Activated CD8-positive, alpha-beta memory T cell treated with anti-CD3 and anti-CD28 coated beads, Interleukin-2, amount 50 U/mL, for 1 hour (primary cell): ENCODE data around the gene FOXL3.
"Not testable (repeated sequence)": the region's sequence is repeated elsewhere in the genome, so short reads cannot be mapped to it uniquely, and the experiment has no call there.

Source experiments
- DNase-seq: peaks from one replicate; pipeline ENCODE4 v3.0.0-alpha.2; 2020; ENCODE audit errors: extremely low read depth

The FOXL3 gene

DNA sequence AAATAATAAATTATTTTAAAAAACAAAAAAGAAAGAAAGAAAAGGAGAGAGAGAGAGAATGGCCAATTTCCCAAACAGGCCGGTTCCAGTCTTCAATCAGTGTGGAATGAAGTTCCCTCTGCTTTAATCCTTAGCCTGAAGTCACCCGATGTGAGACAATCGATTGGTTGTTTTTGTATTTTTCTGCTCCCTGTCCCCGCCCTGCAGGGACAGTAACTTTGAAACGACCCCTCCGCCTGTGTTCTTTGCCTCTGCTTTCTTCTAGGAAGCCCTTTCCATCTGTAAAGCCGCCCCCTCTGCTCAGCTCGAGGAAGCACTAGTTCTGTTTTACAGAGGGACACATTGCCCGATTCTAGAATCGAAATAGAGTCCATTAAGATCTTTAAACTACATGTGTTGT, 33.4 kb downstream of the FOXL3 start:
- DNase-seq, result no peak

DNA sequence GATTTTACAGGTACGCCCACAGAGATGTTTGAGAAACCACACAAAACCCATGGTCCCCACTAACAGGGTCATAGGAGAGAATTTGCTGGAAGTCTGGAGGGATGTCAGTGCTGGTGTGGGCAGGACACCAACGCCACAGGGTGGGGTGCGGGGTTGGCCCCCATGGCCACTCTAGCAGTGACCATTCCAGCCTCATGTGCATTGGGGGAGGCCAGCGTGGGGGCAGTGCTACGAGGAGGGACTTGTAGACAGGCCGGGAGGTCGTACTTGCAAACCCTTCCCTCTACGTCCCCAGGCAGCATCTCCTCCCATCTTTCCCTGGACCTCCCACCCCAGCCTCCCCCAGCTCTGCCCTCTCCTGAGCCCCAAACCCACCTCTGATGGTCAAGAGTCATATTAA, 34.0 kb downstream of the FOXL3 start:
- no peak for DNase-seq

DNA sequence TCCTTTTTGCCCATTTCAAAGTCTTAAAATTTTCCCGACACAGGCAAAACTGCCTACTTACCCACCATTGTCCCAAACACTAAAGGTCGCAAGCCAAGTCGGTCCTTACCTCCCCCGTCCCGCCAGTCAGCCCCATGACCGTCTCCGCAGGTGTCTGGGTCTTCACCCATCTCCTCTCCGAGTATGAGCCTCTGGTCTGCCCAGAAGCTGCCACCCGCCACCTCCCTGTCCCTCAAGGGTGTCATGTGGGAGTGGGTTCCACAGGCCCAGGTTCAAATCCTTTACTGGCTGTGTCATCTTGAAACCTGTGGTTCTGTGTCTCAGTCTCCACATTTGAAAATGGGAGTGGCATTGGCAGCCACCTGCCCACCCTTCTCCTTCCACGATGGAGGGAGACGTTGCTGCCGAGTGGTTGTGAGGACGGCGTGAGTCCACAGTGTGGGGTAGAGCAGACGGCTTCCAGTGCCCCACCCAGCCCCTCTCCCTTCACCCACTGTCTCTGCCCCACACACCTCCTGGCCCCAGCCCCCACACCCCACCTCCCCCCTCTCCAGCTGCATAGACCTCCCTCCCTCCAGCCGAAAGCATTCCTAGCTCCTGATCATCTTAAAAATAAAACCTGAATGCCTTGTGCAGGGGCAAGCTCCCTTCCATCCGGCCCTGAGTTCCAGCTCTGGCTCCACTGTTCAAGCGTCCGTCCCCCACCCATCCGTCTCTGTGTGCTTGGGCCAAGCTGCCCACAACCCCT, 35.3 kb downstream of the FOXL3 start:
- no peak for DNase-seq

DNA sequence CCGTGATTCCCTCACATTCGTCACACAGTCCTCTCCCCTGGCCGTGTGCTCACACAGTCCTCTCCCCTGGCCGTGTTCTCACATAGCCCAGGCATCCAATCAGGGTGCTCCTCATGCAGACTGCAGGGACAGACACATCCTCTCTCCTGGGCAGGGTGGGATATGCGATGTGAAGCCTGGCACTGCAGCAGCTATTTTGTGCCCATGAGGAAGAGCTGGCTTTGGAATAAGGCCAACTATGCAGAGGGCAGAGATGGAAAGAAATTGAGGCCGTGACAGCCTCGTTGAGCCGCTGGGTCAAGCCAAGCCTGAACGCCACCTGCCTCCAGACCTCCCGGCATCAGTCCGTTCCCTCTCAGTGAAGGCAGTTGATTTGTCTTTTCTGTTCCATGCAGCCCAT, 35.8 kb downstream of the FOXL3 start:
- no peak for DNase-seq

DNA sequence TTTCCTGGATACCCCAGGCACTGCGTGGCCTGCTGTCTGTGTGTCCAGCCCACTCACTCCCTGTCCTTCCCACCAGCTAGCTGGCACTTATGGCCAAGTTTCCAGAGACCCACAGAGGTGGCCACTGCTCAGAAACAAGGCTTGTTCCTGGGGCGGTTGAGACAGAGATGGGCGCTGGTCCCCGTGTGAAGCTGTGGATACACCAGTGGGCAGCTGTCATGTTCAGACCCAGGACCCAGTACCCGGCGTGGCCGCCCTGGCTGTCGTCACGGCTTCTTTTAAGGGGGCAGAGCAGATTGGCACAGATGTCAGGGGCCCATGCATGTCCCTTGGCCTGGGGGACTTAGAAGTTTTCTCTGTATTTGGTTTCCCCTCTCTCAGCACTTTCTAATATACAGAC, 36.3 kb downstream of the FOXL3 start:
- no peak for DNase-seq

DNA sequence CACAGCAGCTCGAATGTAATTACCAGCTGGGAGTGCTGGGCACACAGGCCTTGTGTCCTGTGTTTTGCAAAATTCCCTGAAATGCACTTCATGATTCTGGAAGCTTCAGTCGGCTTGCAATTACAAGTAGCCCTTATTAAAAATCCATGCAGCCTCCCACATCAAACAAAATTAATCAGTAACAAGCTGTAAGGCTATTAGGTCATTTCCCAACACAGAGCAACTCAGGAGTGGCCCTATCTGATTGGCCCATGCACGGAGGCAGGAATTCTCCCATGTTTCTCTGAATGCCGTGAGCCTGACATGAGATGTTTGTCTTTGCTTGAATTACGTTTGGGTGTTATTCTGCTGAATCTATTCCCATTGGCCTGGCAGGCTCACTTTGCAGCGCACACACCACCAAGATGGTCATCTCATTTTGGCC, 36.9 kb downstream of the FOXL3 start:
- DNase-seq, result no peak

DNA sequence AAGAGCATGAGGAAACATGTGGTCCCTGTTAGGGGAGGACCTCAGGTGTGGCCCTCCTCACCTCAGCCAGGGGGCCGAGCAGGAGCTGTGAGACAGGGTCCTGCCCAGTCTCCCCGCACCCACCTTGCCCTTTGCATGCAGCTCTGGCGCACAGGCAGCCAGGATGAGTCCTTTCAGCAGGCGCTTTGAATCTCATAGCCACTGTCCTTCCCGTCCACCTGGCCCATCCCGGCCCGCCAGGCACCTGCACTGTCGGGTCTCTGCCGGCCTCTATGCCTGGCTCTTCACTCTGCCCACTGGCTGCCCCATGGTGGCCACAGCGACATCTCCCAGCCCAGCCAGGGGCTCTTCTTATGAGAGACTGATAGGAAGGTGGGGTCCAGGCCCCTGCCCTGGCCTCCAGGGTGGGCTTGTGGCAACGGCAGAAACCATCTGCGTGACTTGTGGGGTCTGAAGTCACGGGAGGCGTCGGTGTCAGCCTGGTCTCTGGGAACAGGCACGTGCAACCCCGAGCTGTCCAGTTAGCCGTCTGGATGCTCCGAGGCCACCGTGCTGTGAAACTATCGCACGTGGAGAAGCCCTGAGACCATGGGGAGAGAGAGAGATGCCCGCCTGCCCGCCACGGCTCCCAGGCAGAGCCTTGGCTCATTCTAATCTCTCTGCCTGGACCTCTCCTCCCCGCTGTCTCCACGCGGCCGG, 37.4 kb downstream of the FOXL3 start:
- DNase-seq, result no peak

DNA sequence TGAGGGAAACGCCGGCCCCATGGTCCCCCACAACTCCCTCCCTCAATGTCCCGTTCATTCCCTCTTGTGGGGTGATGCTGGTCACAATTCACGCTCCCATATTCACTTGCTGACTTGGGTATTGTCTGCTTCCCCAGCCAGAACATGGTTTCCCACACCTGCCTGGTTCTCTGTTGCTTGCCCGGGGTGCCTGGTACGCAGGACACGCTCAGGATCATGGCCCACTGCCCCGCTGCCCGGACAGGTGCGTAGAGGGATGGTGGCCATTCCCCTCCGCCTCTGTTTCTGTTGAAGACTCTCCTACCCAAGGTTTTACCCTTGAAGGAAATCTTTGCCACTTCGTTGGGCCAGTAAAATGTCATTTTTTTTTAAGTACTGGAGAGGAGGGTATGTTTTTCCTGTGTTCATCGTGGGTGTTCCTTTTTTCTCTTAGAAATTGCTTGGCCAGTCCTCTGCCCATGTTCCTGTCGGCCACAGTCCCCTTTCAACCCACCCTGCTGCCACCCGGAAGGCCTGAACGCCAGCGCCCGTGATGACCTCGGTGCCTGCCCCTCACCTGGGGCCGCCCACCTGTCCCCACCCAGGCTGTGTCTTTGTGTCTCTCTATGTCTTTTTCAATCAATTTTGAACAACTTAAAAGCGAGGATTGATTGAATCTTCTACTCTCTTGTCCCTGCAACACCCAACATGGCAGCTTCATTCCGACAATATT, 38.2 kb downstream of the FOXL3 start:
- DNase-seq, result no peak

DNA sequence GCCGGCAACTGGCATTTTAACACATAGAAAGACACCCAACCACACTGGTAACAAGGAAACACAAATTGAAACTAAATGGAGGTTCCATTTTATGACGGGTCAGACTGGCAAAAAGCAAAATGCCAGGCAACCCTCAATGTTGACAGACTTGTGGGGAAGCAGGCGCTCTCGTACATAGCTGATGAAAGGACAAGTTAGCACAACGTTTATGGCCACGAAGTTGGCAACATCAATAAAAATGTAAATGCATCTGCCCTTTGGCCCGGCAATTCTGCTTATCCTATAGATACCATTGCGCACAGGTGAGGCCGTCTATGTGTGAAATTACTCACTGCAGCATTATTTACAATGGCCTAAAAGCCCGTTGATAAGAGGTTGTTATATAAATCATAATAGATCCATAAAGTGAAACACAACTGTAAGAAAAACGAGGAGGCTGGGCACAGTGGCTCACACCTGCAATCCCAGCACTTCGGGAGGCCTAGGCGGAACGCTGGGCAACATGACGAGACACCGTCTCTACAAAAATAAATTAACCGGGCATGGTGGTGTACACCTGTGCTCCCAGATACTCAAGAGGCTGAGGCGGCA, 39.8 kb downstream of the FOXL3 start:
- DNase-seq, result no peak

DNA sequence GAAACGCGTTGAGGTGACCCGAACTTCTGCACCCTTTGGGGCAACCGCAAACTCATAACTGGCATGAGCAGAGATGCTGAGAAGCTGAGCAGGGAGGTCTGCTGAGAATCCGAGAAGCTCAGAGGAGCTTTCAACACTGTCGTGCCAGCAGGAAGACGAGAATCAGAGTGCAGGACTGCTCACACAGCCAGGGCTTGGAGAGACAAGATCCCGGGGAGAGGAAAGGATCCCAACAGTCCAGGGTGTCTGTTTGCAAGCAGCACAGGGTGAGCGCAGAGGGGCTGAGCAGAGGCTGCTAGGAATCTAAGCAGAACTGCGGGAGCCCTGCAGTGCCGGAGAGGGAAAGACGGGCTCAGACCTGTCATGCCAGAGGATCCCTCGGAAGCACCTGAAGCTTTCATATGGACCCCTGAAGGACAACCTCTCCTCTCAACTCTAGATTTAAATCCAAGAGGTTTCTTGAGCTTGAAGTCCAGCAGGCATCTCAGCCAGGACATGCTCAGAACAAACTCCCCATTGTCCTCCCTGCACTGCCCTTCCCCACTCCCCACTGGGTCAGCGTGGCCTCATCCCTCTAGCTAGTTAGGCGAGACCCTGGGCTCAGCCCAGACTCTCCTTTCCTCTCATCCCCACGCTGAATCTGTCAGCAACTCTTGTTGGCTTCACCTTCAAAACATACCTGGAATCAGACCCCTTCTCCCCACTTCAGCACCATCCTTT, 40.7 kb downstream of the FOXL3 start:
- DNase-seq, result no peak

DNA sequence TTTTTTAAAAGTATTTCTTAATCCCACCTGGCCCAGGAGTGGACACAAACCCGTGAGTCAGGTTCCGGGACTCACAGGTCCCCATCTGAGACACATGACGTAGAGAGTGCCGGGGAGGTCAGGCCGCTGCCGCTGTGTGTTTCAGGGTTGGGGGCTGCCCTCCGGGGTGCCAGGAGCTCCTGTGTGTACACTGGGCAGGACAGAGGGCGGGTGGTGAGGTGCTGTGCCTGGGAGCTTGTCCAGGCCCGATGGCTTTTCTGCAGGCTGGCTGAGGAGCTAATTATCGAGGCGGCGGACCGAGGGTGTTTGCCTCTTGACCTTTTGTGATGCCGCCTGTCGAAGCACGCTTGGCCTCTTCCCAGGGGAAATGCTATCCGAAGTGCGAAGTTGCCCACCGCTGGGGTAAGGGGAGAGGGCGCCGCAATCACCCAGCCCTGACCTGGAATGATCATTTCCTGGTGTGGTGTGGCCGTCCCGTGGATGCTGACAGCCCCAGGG, 42.1 kb downstream of the FOXL3 start:
- no peak for DNase-seq

DNA sequence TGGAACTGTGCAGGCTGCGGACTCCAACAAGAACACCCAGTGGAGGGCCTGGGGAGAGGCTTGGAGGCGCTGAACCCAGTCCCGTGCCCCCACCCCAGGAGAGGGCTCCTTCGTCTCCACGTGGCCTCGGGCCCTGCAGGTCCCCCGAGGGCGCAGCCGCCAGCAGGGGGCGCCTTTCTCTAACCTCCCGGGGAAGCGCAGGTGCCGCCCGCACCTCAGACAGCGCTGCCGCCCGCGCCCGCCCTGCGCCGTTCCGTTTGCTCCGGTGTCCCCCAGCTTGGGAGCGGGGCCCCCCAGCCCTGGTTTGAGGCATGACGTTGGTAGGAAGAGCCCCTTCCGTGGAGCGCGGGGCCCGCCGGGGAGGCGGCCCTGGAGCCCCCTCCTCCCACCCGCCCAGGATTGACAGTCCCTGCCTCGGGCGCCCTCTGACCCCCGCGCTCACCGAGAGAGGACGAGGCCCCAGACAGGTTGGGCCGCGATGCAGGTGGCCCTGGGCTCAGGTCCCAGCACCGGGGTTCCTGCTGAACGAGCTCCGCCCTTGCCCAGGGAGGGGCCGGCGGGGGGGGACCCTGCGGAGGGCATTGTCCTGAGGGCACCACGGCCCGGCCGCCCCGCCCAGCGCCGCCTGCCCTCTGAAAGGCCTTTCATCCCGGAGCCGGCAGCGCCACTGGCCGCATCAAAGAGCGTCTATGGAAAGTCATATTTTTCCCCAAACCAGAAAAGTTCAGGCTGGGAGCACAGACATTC, 42.8 kb downstream of the FOXL3 start:
- peak; percentile 69 for DNase-seq

DNA sequence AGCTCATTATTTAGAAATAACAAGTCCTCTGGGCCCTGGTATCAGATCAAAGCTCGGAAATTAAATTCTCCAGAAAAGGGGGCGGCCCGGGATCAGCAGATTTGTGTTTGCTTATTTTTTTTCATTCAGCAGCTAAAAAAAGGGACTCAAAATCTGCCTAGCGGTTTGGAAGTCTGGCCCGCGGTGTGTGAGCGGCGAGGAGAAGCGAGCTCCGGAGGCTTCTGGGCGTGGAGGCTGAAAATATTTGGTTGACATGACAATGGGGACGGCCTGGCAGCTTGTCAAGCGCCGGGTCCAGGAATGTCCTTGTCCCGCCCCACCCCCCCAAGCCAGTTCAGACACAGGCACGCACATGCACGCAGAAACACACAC, 43.4 kb downstream of the FOXL3 start:
- DNase-seq, result no peak

DNA sequence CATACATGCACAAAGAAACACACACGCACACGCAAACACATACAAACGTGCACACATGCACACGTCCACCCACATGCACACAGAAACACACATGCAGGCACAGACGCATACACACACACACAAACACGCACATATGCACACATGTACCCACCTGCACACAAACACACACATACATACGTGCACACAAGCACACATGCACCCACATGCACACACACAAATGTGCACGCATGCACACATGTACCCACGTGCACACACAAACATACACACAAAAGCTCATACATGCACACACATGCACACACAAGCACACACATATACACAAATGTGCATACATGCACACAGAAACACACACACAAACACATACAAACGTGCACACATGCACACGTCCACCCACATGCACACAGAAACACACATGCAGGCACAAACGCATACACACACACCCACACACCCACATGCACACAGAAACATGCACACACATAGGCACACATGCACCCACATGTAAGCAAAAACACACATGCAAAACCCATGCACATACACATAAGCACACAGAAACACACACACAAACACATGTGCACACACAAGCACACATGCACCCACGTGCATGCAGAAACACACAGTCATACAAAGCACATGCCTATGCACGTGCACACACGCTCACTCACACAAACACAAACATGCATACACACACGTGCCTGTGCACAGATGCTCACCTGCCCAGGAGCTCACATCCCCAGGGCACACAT, 44.8 kb downstream of the FOXL3 start:
- no peak for DNase-seq

DNA sequence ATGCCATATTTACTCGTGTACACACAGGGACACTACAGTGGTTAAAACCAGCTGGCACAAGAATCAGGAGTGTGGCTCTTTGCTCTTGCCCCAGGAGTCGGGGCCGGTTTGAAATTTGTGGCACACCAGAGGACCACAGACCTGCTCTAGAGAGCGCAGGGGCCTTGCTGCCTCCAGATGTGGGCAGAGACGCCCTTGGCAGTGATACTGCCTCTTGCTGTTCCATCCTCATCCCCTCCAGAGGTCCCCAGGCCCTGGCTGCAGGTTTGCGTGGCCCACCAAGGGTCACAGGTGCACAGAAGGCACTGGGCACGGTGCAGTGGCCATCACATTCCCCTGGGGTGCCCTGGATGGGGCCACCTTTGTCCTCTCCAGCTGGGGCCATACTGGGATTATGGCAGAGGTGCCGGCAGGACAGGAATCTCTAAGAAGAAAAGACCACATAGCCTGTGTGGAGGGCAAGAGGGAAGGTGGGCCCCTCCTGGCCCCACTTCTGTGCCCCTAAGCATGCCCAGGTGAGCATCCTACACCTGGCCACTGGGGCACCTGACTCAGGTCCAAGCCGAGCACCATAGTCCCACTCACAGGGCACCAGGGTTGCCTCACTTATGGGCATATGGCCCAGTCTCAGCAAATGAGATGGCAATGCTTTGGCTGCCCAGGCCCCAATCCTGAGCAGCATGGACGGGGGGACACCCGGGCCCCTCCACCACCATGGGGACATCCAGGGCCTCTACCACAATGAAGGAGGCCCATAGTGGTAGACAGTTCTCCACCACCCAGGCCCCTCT, 45.6 kb downstream of the FOXL3 start:
- DNase-seq, result no peak

DNA sequence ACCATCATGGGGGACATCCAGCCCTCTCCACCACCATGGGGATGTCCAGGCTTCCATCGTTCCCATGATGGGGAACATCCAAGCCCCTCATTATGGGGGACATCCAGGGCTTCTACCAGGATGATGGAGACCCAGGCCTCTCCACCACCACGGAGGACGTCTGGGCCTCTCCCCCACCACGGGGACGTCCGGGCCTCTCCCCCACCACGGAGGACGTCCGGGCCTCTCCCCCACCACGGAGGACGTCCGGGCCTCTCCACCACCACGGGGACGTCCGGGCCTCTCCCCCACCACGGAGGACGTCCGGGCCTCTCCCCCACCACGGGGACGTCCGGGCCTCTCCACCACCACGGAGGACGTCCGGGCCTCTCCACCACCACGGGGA, 46.2 kb downstream of the FOXL3 start:
- DNase-seq, result not testable (repeated sequence)

DNA sequence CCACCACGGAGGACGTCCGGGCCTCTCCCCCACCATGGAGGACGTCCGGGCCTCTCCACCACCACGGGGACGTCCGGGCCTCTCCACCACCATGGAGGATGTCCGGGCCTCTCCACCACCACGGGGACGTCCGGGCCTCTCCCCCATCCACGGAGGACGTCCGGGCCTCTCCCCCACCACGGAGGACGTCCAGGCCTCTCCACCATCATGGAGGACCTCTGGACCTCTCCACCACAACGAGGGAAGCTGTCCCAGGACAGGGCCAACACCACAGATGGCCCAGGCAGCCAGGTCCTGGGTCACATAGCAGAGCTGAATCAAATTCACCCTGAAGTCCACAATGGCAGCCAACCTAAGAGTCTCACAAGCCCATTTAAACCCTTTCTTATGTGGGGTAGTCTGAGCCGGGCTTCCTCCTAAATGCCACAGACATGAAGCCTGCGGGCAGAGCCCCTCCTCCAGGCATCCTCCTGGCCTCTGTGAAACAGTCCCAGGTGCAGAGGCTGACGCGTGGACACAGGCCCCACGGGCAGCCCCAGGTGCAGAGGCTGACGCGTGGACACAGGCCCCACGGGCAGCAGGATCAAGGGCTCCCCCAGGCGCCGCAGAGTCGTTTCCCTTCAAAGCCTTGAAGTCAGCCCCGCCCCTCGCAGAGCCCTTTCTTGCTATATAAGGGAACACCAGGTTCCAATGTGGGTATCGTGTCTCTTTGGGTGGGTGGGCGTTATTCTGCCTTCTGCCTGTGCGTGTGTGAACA, 47.0 kb downstream of the FOXL3 start:
- DNase-seq, result no peak

DNA sequence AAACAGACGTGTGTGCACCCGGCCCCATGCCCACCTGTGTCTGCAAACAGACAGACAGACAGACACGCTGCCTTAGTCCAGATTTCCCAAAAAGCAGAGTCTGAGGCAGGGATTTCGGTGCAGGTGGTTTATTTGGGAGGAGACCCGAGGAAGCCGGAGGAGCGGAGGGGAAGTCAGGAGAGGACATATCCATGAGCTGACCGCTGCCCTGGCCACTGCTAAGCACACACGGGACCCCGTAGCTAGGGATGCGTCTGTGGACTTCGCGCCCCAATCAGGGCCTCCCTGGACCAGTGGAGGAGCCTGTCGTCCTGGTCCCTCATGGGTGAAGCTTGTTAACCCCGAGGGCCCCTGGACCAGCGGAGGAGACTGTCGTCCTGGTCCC, 47.6 kb downstream of the FOXL3 start:
- no peak for DNase-seq
